ENCODE measurements around the gene ACOT8. TPM values are rescaled to one million over a fixed set of nuclear protein-coding genes. Genes with fewer than 3 reads are reported as not detected.

The ACOT8 gene
- total and polyA plus RNA-seq, 2 of the 8 experiments (the other 6 are each of a cell fraction or from before 2014, with no cell fraction given), result 37.6 to 88.8 TPM

DNA sequence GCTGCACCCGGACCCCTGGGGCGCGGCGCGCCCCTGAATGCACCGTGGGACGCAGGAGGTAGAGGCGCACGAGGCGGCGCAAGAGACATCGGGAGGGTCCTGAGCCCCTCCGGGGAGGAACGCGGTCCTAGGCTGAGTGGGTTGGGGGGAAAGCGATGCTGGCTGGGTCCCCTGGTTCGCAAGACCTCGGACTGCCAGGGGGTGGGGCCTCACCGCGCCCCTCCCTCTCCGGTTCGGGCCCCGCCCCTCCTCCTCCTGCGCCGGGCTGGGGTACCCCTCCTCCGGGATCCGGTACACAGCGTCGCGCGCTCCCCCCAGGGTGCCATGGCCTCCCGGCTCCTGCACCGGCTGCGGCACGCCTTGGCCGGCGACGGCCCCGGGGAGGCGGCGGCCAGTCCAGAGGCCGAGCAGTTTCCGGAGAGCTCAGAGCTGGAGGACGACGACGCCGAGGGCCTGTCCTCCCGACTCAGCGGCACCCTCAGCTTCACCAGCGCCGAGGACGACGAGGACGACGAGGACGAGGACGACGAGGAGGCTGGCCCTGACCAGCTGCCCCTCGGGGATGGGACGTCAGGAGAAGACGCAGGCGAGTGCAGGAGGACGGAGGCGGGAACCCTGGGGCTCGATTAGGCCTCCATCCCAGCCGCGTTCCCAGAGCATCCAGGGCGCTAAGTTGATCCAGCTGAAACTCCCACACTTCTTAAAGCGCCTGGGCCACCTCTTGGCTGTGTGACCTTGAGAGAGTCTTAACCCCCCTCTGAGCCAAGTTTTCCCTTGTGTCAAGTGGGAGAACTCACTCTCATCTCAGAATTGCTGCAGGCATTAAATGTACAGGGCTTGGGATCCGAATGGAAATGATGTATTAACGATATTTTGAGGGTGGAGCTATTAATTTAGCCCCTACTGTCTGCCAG lies 23.1 kb downstream of the ACOT8 start (continued):
- no peak for TF ChIP-seq RXRA (IDR thresholded peaks at IDR 0.05; ENCODE audit: insufficient read depth, low read depth, low read length)
- TF ChIP-seq SIX5 (IDR thresholded peaks at IDR 0.05; ENCODE audit: low read depth, low read length), result no peak
- TF ChIP-seq HDAC6 (IDR thresholded peaks at IDR 0.05; ENCODE audit: low read depth, low read length), result no peak
- TF ChIP-seq SRF (IDR thresholded peaks at IDR 0.05; ENCODE audit: low read depth, low read length), result no peak
- no peak for TF ChIP-seq SUZ12 (IDR thresholded peaks at IDR 0.05; ENCODE audit: low read length)
- TF ChIP-seq BACH1 (IDR thresholded peaks at IDR 0.05; ENCODE audit: low read length), result no peak
- TF ChIP-seq TEAD4 (IDR thresholded peaks at IDR 0.05; ENCODE audit: low read depth, low read length), result no peak
- TF ChIP-seq RBBP5 (IDR thresholded peaks at IDR 0.05; ENCODE audit: borderline replicate concordance, low read depth, low read length), result no peak; the same call in 1 of the 2 replicates
- TF ChIP-seq, protein P1, sequence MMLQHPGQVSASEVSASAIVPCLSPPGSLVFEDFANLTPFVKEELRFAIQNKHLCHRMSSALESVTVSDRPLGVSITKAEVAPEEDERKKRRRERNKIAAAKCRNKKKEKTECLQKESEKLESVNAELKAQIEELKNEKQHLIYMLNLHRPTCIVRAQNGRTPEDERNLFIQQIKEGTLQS (IDR thresholded peaks at IDR 0.05; ENCODE audit: insufficient read depth, low read depth, low read length), result no peak
- TF ChIP-seq TAF7 (optimal IDR thresholded peaks at IDR 0.05; ENCODE audit: borderline replicate concordance, low read depth, low read length), result peak; percentile 54
- no peak for TF ChIP-seq NANOG (IDR thresholded peaks at IDR 0.05; ENCODE audit: insufficient read depth, low read depth, low read length, poor library complexity, severe bottlenecking)
- TF ChIP-seq GABPA (IDR thresholded peaks at IDR 0.05; ENCODE audit: borderline replicate concordance, insufficient read depth, low read length), result 0 out of 2 replicates have a peak, but pooled peaks have one; percentile 3
- TF ChIP-seq SAP30 (IDR thresholded peaks at IDR 0.05; ENCODE audit: insufficient read depth, insufficient replicate concordance, low read length), result no peak
- TF ChIP-seq EZH2 (IDR thresholded peaks at IDR 0.05; ENCODE audit: low read depth, low read length, severe bottlenecking), result no peak
- peak in 1 of 2 experiments; percentile 74; a peak in 2 of 3 replicates for TF ChIP-seq POLR2A (IDR thresholded peaks at IDR 0.05; ENCODE audit: control extremely low read depth in 1 of 2, low read depth in 2 of 2, low read length in 2 of 2)
- TF ChIP-seq SP4 (IDR thresholded peaks at IDR 0.05; ENCODE audit: low read length), result no peak
- no peak for TF ChIP-seq CTBP2 (IDR thresholded peaks at IDR 0.05; ENCODE audit: borderline replicate concordance, insufficient read depth, insufficient read length, low read length)
- TF ChIP-seq TCF12 (IDR thresholded peaks at IDR 0.05; ENCODE audit: low read depth, low read length), result no peak
- TF ChIP-seq SP1 (IDR thresholded peaks at IDR 0.05; ENCODE audit: low read depth, low read length), result 0 out of 2 replicates have a peak, but pooled peaks have one; percentile 15
- TF ChIP-seq JUN (IDR thresholded peaks at IDR 0.05; ENCODE audit: low read depth, low read length), result no peak
- TF ChIP-seq SP2 (IDR thresholded peaks at IDR 0.05; ENCODE audit: low read length), result no peak
- TF ChIP-seq TAF1 (IDR thresholded peaks at IDR 0.05; ENCODE audit: low read depth, low read length), result no peak; the same call in 1 of the 2 replicates
- TF ChIP-seq, protein P2, sequence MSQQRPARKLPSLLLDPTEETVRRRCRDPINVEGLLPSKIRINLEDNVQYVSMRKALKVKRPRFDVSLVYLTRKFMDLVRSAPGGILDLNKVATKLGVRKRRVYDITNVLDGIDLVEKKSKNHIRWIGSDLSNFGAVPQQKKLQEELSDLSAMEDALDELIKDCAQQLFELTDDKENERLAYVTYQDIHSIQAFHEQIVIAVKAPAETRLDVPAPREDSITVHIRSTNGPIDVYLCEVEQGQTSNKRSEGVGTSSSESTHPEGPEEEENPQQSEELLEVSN (IDR thresholded peaks at IDR 0.05), result peak; percentile 83

Data from H1 (cell line).